Fibroblast of the aortic adventitia (primary cell): ENCODE data around the gene MVB12B. TPM values are rescaled to one million over a fixed set of nuclear protein-coding genes. Genes with fewer than 3 reads are reported as not detected.

ENCODE experiments used
- DNase-seq: peaks from one replicate; pipeline ENCODE4 v3.0.0-alpha.2; 2010; ENCODE audit warnings: low read depth
- H3K4me3 ChIP-seq: 2 replicates; pipeline ENCODE4 v1.5.1; 2011; ENCODE audit warnings: low read depth, mild to moderate bottlenecking, control low read depth, low read length, moderate library complexity
- total RNA-seq: library from RNA; depleted of rRNA; stranded (reverse); fragments of >200 nt; gene quantifications from 2 replicates; pipeline ENCODE4 v1.2.3, GENCODE V29; 2012; ENCODE audit warnings: low replicate concordance
- TF ChIP-seq, protein P1 (sequence below): IDR thresholded peaks from 2 replicates; pipeline ENCODE4 v1.5.1; 2011; ENCODE audit warnings: mild to moderate bottlenecking, low read length, control low read depth, inconsistent platforms; ENCODE audit not compliant: insufficient read depth

The MVB12B gene
- total RNA-seq, 1 donor: 3.5 TPM

GRCh38 chr9:126451316-126451885 lies 124.8 kb downstream of the MVB12B start:
- no peak for DNase-seq
- TF ChIP-seq, protein P1, sequence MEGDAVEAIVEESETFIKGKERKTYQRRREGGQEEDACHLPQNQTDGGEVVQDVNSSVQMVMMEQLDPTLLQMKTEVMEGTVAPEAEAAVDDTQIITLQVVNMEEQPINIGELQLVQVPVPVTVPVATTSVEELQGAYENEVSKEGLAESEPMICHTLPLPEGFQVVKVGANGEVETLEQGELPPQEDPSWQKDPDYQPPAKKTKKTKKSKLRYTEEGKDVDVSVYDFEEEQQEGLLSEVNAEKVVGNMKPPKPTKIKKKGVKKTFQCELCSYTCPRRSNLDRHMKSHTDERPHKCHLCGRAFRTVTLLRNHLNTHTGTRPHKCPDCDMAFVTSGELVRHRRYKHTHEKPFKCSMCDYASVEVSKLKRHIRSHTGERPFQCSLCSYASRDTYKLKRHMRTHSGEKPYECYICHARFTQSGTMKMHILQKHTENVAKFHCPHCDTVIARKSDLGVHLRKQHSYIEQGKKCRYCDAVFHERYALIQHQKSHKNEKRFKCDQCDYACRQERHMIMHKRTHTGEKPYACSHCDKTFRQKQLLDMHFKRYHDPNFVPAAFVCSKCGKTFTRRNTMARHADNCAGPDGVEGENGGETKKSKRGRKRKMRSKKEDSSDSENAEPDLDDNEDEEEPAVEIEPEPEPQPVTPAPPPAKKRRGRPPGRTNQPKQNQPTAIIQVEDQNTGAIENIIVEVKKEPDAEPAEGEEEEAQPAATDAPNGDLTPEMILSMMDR: no peak

GRCh38 chr9:126452106-126452505 lies 125.5 kb downstream of the MVB12B start:
- H3K4me3 ChIP-seq: no peak overlapping the region
- DNase-seq: no peak
- TF ChIP-seq, protein P1: no peak

More at GRCh38 chr9:126451316-126451885, 124.8 kb downstream of the MVB12B start:
- H3K4me3 ChIP-seq: no peak overlapping the region

GRCh38 chr9:126453156-126453963 lies 126.7 kb downstream of the MVB12B start:
- no peak for DNase-seq
- TF ChIP-seq, protein P1: no peak
- no peak overlapping the region for H3K4me3 ChIP-seq

GRCh38 chr9:126454215-126454614 lies 127.6 kb downstream of the MVB12B start:
- DNase-seq: no peak
- H3K4me3 ChIP-seq: no peak overlapping the region
- TF ChIP-seq, protein P1: no peak

DNA sequence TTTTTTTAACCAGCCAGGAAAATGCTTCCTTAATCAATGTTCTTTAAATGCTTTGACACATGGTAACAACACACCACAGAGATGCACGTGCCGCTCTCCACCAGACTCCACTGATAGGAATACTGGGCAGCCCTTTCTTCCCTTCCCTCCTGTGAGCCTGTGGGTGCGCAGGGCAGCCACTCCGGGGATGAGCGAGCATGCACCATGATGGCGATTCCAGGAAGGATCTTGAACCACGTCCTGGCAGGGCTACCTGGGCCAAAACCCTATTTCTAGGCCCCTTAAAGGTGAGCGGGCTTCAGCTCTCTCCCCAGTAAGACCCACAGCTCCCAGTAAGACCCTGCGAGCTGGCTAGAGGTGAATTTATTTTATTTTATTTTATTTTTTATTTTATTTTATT lies 128.2 kb downstream of the MVB12B start:
- DNase-seq: no peak
- TF ChIP-seq, protein P1: no peak
- H3K4me3 ChIP-seq: no peak overlapping the region

- peak overlapping the region; percentile 17 for H3K4me3 ChIP-seq
- DNase-seq: peak; percentile 64
- TF ChIP-seq, protein P1: no peak
Observed at GRCh38 chr9:126456441-126457174, 130.0 kb downstream of the MVB12B start.
